KMS-11 (cell line): Measurements from ENCODE around the gene CD59.

Experiments used
- H2AFZ ChIP-seq: fragments of 200-600 bp; sonication (generic); 2 replicates; pipeline ENCODE4 v1.6.1; 2016; ENCODE audit warnings: antibody characterized with exemption, mixed run types, low read depth
- H3K27ac ChIP-seq: fragments of 200-600 bp; sonication (generic); 2 replicates; pipeline ENCODE4 v1.6.1; 2016; ENCODE audit warnings: mild to moderate bottlenecking, mixed run types
- H3K27me3 ChIP-seq: fragments of 200-600 bp; sonication (generic); 2 replicates; pipeline ENCODE4 v1.6.1; 2017; ENCODE audit warnings: mild to moderate bottlenecking, low read depth, mixed run types, moderate library complexity; ENCODE audit not compliant: insufficient read depth
- H3K36me3 ChIP-seq: fragments of 200-600 bp; sonication (generic); 2 replicates; pipeline ENCODE4 v1.6.1; 2017; ENCODE audit warnings: mild to moderate bottlenecking, mixed run types; ENCODE audit not compliant: insufficient read depth
- H3K4me1 ChIP-seq: fragments of 200-600 bp; sonication (generic); 2 replicates; pipeline ENCODE4 v1.6.1; 2016; ENCODE audit warnings: mild to moderate bottlenecking, low read depth, mixed run types; ENCODE audit not compliant: poor library complexity, severe bottlenecking
- H3K4me2 ChIP-seq: fragments of 200-600 bp; sonication (generic); 2 replicates; pipeline ENCODE4 v1.7.0; 2016; ENCODE audit warnings: mild to moderate bottlenecking, mixed run types
- H3K4me3 ChIP-seq: fragments of 200-600 bp; sonication (generic); IDR thresholded peaks from 2 replicates; pipeline ENCODE4 v1.6.1; 2017; ENCODE audit warnings: low read depth, low read length, mixed read lengths; ENCODE audit not compliant: insufficient read depth
- H3K79me2 ChIP-seq: fragments of 200-600 bp; sonication (generic); 2 replicates; pipeline ENCODE4 v1.6.1; 2016; ENCODE audit warnings: low read depth, mixed run types; ENCODE audit not compliant: insufficient read depth
- H3K9ac ChIP-seq: fragments of 200-600 bp; sonication (generic); 2 replicates; pipeline ENCODE4 v1.6.1; 2016; ENCODE audit warnings: mild to moderate bottlenecking, mixed run types
- H4K20me1 ChIP-seq: fragments of 200-600 bp; sonication (generic); 2 replicates; pipeline ENCODE4 v1.6.1; 2016; ENCODE audit warnings: mild to moderate bottlenecking, mixed run types; ENCODE audit not compliant: insufficient read depth
- CTCF ChIP-seq: fragments of 200-600 bp; sonication (generic); conservative IDR thresholded peaks from 2 replicates; pipeline ENCODE4 v1.6.1; 2017; ENCODE audit warnings: low read depth, mild to moderate bottlenecking, antibody characterized with exemption, low read length, moderate library complexity, mixed read lengths

The CD59 gene

GRCh38 chr11:33699515-33700062, 36.6 kb downstream of the CD59 start:
- H4K20me1 ChIP-seq, result no peaks in the 10 kb centered on the region
- H3K4me1 ChIP-seq, result peaks cover 33% of the 10 kb centered on the region
- H3K4me2 ChIP-seq, result peak overlapping the region; percentile 67; the same call in 1 of the 2 replicates
- no peak overlapping the region for H3K4me3 ChIP-seq
- TF ChIP-seq CTCF, result no peak
- no peak overlapping the region; the same call in 1 of the 2 replicates for H3K9ac ChIP-seq
- peak overlapping the region; percentile 53; the same call in 1 of the 2 replicates for H2AFZ ChIP-seq
- H3K27me3 ChIP-seq, result no peaks in the 10 kb centered on the region
- no peaks in the 10 kb centered on the region for H3K79me2 ChIP-seq
- no peak overlapping the region for H3K27ac ChIP-seq
- no peaks in the 10 kb centered on the region for H3K36me3 ChIP-seq

GRCh38 chr11:33698921-33699320, 37.3 kb downstream of the CD59 start:
- Histone ChIP-seq H3K36me3 (no peaks in the 10 kb centered on the region), H3K4me1 (peaks cover 36% of the 10 kb centered on the region), H3K9ac (no peak overlapping the region), H3K4me2 (no peak overlapping the region), H4K20me1 (no peaks in the 10 kb centered on the region), H3K27me3 (no peaks in the 10 kb centered on the region), H3K79me2 (no peaks in the 10 kb centered on the region), H2AFZ (no peak overlapping the region), H3K27ac (no peak overlapping the region), H3K4me3 (no peak overlapping the region)
- no peak for TF ChIP-seq CTCF

- no peaks in the 10 kb centered on the region for H3K79me2 ChIP-seq
- TF ChIP-seq CTCF, result no peak
- no peak overlapping the region for H3K4me2 ChIP-seq
- H3K27ac ChIP-seq, result no peak overlapping the region
- no peak overlapping the region for H3K4me3 ChIP-seq
- no peaks in the 10 kb centered on the region for H3K36me3 ChIP-seq
- peaks cover 36% of the 10 kb centered on the region for H3K4me1 ChIP-seq
- no peaks in the 10 kb centered on the region for H4K20me1 ChIP-seq
- no peak overlapping the region for H2AFZ ChIP-seq
- H3K9ac ChIP-seq, result no peak overlapping the region
- no peaks in the 10 kb centered on the region for H3K27me3 ChIP-seq
Measured at GRCh38 chr11:33697997-33698396, 38.2 kb downstream of the CD59 start.

- H3K4me2 ChIP-seq, result no peak overlapping the region
- H3K27ac ChIP-seq, result no peak overlapping the region
- TF ChIP-seq CTCF, result no peak
- no peaks in the 10 kb centered on the region for H3K27me3 ChIP-seq
- H2AFZ ChIP-seq, result no peak overlapping the region
- no peak overlapping the region for H3K9ac ChIP-seq
- H4K20me1 ChIP-seq, result no peaks in the 10 kb centered on the region
- no peak overlapping the region for H3K4me3 ChIP-seq
- no peaks in the 10 kb centered on the region for H3K36me3 ChIP-seq
- H3K79me2 ChIP-seq, result no peaks in the 10 kb centered on the region
- H3K4me1 ChIP-seq, result peaks cover 37% of the 10 kb centered on the region
Measured at GRCh38 chr11:33696931-33697638, 39.1 kb downstream of the CD59 start.
